Measurements from ENCODE around the gene CRYBG1. TPM values are rescaled to one million over a fixed set of nuclear protein-coding genes. Genes with fewer than 3 reads are reported as not detected.

The CRYBG1 gene
- total and polyA plus RNA-seq, 2 donors (not counting 3 experiments of a cell fraction or from before 2014, with no cell fraction given), result 4.1 to 30.1 TPM

DNA sequence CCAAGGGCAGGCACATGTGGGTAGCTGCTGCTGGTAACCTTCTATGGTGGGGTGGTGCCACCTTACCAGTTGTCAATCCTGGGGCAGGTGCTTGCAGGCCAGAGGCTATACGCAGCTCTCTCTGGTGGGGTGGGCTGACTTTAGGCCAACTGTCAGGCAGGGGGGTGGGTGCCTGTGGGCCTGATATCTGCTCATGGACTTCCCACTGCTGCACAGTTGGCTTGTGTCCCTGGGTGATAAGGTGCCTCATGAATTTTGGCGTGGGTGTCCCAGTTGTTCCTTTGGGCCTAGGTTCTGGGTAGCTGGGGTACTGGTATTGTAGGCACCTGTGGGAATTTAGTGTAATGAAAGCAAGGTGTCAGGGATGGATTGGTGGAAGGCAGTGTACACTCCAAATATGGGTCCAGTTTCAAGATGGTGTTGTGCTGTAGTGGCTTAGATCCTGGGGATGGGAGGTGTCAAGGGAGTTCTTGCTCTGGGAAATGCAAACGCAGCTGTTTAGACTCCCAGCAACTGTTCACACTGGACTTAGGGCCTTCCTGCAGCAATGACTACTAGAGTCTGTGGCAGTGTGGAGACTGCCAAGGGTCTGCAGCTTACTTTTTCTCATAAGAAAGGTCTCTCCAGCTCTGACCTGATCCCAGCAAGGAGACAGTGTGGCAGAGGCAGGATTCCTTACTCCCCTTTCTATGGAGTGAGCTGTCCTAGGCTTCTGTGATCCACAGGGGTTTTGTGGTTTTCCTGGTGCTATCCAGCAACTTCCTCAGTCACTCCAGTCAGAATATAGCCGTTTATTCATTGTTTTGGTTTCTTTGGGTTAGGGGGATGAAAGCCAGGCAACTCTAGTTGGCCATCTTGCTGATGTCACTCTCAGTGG is 128.2 kb downstream of the CRYBG1 start:
- BruUV-seq (replicated peaks), result no TSS peak
- dilution Hi-C loops (cut with MboI; ENCODE audit: extremely low pct_ligation_motif_present, low sequenced_read_pairs) (no loop called here), intact Hi-C loops (cut with micrococcal nuclease) (no loop called here)
- TF ChIP-seq POLR2A (IDR thresholded peaks at IDR 0.05; ENCODE audit: low read depth, low read length), result no peak
- Histone ChIP-seq H3K9me1 (replicated peaks; ENCODE audit: control insufficient read depth, extremely low read depth, insufficient read depth, low read length) (no peaks in the 10 kb centered on the region), H3K9ac (replicated peaks; ENCODE audit: extremely low read depth, insufficient read depth, low read length) (no peak overlapping the region), H2AFZ (ENCODE audit: low read depth, low read length) (no peak overlapping the region), H3K79me2 (ENCODE audit: control insufficient read depth, insufficient read depth, low read length) (no peaks in the 10 kb centered on the region), H3K27me3 (ENCODE audit: control insufficient read depth in 2 of 2, insufficient read depth in 2 of 2, low read length in 2 of 2) (peaks cover 2 to 10% of the 10 kb centered on the region in 2 experiments), H4K20me1 (replicated peaks; ENCODE audit: control insufficient read depth, extremely low read depth, insufficient read depth, low read length) (no peaks in the 10 kb centered on the region), H3K4me3 (replicated peaks in 1 of 3; ENCODE audit: insufficient read depth in 1 of 3, low read depth in 1 of 3, low read length in 3 of 3) (no peak overlapping the region), H3K9me3 (replicated peaks; ENCODE audit: control insufficient read depth, insufficient read depth, low read length) (no peaks in the 10 kb centered on the region), H3K36me3 (ENCODE audit: control insufficient read depth in 2 of 2, extremely low read depth in 1 of 2, insufficient read depth in 2 of 2, low read length in 2 of 2) (no peaks in the 10 kb centered on the region), H3K27ac (ENCODE audit: insufficient read depth, low read depth, low read length) (no peak overlapping the region), H3K4me2 (ENCODE audit: insufficient read depth, low read length) (no peak overlapping the region), H3K4me1 (ENCODE audit: control insufficient read depth, extremely low read depth, insufficient read depth, low read length) (no peaks in the 10 kb centered on the region)
- no peak for DNase-seq (ENCODE audit: low read depth, low spot score)
- POLR2A ChIA-PET, result interaction anchor here (0.7 kb wide), 1 partner anchor 129 kb away, joined by 7 read pairs; no protein-coding TSS in a partner anchor
- CTCF ChIA-PET, result interaction anchor here (1.5 kb wide), 1 partner anchor 12 kb away, joined by 3 read pairs; no protein-coding TSS in a partner anchor
- no peak for FAIRE-seq

DNA sequence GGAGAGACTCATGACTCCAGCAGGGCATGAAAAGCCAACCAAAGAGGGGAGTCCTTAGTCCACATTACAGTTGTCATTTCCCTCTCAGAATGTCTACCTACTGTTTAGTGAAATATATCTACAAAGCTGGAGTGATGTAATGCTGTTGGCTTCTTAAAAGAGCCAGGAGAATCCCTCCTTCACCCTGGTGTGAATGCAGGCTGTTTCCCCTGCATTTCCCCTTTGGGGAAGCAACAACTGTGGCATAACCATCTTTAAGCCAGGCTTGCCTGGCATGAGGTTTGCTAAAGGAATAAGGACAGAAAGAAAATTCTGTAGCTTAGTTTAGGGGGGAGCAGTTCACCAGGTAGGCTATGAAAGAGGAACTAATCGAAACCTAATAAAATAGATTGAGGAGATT is 129.5 kb downstream of the CRYBG1 start:
- H2AFZ ChIP-seq (ENCODE audit: low read depth, low read length), result no peak overlapping the region
- BruUV-seq (replicated peaks), result no TSS peak
- no peaks in the 10 kb centered on the region for H3K9me1 ChIP-seq (replicated peaks; ENCODE audit: control insufficient read depth, extremely low read depth, insufficient read depth, low read length)
- FAIRE-seq, result no peak
- no peak for DNase-seq (ENCODE audit: low read depth, low spot score)
- dilution Hi-C loops (cut with MboI; ENCODE audit: extremely low pct_ligation_motif_present, low sequenced_read_pairs), result no loop called here
- peaks cover 4 to 18% of the 10 kb centered on the region in 2 experiments for H3K27me3 ChIP-seq (ENCODE audit: control insufficient read depth in 2 of 2, insufficient read depth in 2 of 2, low read length in 2 of 2)
- no peak overlapping the region for H3K4me2 ChIP-seq (ENCODE audit: insufficient read depth, low read length)
- POLR2A ChIA-PET, result no interaction called here
- H3K4me3 ChIP-seq (replicated peaks in 1 of 3; ENCODE audit: insufficient read depth in 1 of 3, low read depth in 1 of 3, low read length in 3 of 3), result no peak overlapping the region
- H3K36me3 ChIP-seq (ENCODE audit: control insufficient read depth in 2 of 2, extremely low read depth in 1 of 2, insufficient read depth in 2 of 2, low read length in 2 of 2), result no peaks in the 10 kb centered on the region
- H3K9ac ChIP-seq (replicated peaks; ENCODE audit: extremely low read depth, insufficient read depth, low read length), result no peak overlapping the region
- H3K79me2 ChIP-seq (ENCODE audit: control insufficient read depth, insufficient read depth, low read length), result no peaks in the 10 kb centered on the region
- CTCF ChIA-PET, result no interaction called here
- H3K27ac ChIP-seq (ENCODE audit: insufficient read depth, low read depth, low read length), result no peak overlapping the region
- no peak for TF ChIP-seq EZH2 (IDR thresholded peaks at IDR 0.05; ENCODE audit: borderline replicate concordance, low read depth, low read length, severe bottlenecking)
- no peak for TF ChIP-seq POLR2A (IDR thresholded peaks at IDR 0.05; ENCODE audit: low read depth, low read length)
- no peak for TF ChIP-seq FOS (IDR thresholded peaks at IDR 0.05; ENCODE audit: borderline replicate concordance, insufficient read depth, low read length)
- no peak for TF ChIP-seq GATA2 (IDR thresholded peaks at IDR 0.05; ENCODE audit: insufficient read depth, insufficient read length, low read depth, low read length)
- TF ChIP-seq, protein P1, sequence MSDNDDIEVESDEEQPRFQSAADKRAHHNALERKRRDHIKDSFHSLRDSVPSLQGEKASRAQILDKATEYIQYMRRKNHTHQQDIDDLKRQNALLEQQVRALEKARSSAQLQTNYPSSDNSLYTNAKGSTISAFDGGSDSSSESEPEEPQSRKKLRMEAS (IDR thresholded peaks at IDR 0.05; ENCODE audit: insufficient read depth, insufficient read length), result no peak
- TF ChIP-seq POLR2AphosphoS5 (IDR thresholded peaks at IDR 0.05; ENCODE audit: insufficient read depth, low read depth, low read length), result no peak
- TF ChIP-seq, protein P2, sequence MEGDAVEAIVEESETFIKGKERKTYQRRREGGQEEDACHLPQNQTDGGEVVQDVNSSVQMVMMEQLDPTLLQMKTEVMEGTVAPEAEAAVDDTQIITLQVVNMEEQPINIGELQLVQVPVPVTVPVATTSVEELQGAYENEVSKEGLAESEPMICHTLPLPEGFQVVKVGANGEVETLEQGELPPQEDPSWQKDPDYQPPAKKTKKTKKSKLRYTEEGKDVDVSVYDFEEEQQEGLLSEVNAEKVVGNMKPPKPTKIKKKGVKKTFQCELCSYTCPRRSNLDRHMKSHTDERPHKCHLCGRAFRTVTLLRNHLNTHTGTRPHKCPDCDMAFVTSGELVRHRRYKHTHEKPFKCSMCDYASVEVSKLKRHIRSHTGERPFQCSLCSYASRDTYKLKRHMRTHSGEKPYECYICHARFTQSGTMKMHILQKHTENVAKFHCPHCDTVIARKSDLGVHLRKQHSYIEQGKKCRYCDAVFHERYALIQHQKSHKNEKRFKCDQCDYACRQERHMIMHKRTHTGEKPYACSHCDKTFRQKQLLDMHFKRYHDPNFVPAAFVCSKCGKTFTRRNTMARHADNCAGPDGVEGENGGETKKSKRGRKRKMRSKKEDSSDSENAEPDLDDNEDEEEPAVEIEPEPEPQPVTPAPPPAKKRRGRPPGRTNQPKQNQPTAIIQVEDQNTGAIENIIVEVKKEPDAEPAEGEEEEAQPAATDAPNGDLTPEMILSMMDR (IDR thresholded peaks at IDR 0.05; ENCODE audit: extremely low read depth in 1 of 2, insufficient read depth in 1 of 2, low read depth in 1 of 2, low read length in 2 of 2), result no peak
- TF ChIP-seq MYC (IDR thresholded peaks at IDR 0.05; ENCODE audit: low read depth, low read length), result no peak
- TF ChIP-seq JUN (IDR thresholded peaks at IDR 0.05; ENCODE audit: borderline replicate concordance, insufficient read depth, insufficient read length, low read depth), result no peak
- no peaks in the 10 kb centered on the region for H4K20me1 ChIP-seq (replicated peaks; ENCODE audit: control insufficient read depth, extremely low read depth, insufficient read depth, low read length)
- intact Hi-C loops (cut with micrococcal nuclease), result no loop called here
- H3K4me1 ChIP-seq (ENCODE audit: control insufficient read depth, extremely low read depth, insufficient read depth, low read length), result no peaks in the 10 kb centered on the region
- H3K9me3 ChIP-seq (replicated peaks; ENCODE audit: control insufficient read depth, insufficient read depth, low read length), result no peaks in the 10 kb centered on the region
